Measurements from ENCODE around the gene ADRA1B.

ADRA1B gene

GRCh38 chr5:159915904-159916840 is at the start of gene ADRA1B:
Gene ADRA1B, plus strand, starts transcription at chr5:159916482. Its CDS starts 424 bp downstream, at chr5:159916906.
- ChIA-PET POLR2A (no interaction called here), CTCF (interaction anchor here (0.6 to 2.5 kb wide), 4 partner anchors 12 to 629 kb away, joined by 3 to 15 read pairs (median 6); no protein-coding TSS in a partner anchor)
- peak; percentile 52 for TF ChIP-seq CTCF (IDR thresholded peaks at IDR 0.05; ENCODE audit: control extremely low read depth, extremely low read depth, low read depth, missing control alignments)
- DNase-seq (ENCODE audit: extremely low spot score), result peak; percentile 77

GRCh38 chr5:159873680-159874079 is 42.6 kb upstream of the ADRA1B start:
- CTCF ChIA-PET, result no interaction called here
- no peak for DNase-seq (ENCODE audit: extremely low spot score)
- POLR2A ChIA-PET, result no interaction called here
- TF ChIP-seq CTCF (IDR thresholded peaks at IDR 0.05; ENCODE audit: control extremely low read depth, extremely low read depth, low read depth, missing control alignments), result no peak

GRCh38 chr5:159874263-159874662 is 42.0 kb upstream of the ADRA1B start:
- POLR2A ChIA-PET, result no interaction called here
- CTCF ChIA-PET, result interaction anchor here (1.6 to 1.7 kb wide), 2 partner anchors 8 to 10 kb away, joined by 5 read pairs; no protein-coding TSS in a partner anchor
- TF ChIP-seq CTCF (IDR thresholded peaks at IDR 0.05; ENCODE audit: control extremely low read depth, extremely low read depth, low read depth, missing control alignments), result no peak
- DNase-seq (ENCODE audit: extremely low spot score), result no peak

GRCh38 chr5:159877016-159877415 is 39.3 kb upstream of the ADRA1B start:
- ChIA-PET CTCF (interaction anchor here (1.5 kb wide), 1 partner anchor 9 kb away, joined by 4 read pairs; no protein-coding TSS in a partner anchor), POLR2A (no interaction called here)
- TF ChIP-seq CTCF (IDR thresholded peaks at IDR 0.05; ENCODE audit: control extremely low read depth, extremely low read depth, low read depth, missing control alignments), result no peak
- DNase-seq (ENCODE audit: extremely low spot score), result no peak

DNA sequence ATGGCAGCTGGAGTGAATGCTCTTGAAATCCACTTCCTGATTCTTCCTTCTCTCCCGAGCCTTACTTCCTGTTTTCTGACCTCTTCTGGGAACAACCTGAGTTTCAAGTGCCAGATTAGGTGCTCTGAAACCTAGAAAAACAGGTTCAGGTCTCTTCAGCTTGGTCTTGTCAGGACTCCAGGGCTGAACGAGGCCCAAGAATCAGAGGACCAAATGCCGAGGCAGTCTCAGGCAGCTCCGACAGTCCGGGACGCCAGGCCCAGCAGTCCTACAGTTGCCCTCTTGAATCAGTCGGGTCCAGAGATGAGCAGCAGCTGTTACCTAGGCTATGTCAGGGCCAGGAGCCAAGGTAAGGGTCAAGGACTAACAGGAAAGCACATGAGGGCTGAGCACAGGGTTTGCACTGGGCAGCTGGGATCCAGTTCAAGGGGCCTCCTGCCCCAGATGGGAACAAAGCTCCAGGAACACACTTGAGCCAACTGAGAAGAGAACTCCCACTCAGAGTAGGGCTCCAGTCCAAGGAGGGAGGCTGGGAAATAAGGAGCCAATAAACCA is 38.3 kb upstream of the ADRA1B start:
- ChIA-PET POLR2A (no interaction called here), CTCF (interaction anchor here (1.2 kb wide), 1 partner anchor 551 kb away, joined by 3 read pairs; no protein-coding TSS in a partner anchor)
- DNase-seq (ENCODE audit: extremely low spot score), result no peak
- no peak for TF ChIP-seq CTCF (IDR thresholded peaks at IDR 0.05; ENCODE audit: control extremely low read depth, extremely low read depth, low read depth, missing control alignments)

DNA sequence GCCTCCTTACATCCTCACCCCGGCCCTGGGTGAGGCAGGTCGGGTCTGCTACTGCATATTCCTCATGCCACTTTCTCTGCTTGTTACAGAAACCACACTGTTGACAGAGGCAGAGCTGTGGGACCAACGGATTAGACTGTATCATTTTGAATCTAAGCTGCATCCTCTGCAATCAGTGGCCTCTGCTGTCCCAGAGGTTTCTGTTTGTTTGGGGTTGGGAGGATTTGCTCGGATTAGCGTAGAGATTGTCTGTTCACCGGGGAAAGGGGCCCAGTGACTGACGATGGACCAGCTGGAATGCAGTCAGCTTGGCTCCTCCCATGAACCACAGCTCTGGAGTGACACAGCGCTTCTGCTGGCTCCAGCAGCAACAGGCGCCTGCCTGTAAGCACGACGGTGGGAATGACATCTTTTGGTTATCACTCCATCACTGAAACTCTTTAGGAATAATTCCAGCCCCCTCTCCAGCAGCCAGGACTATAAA is 37.3 kb upstream of the ADRA1B start:
- ChIA-PET CTCF (interaction anchor here (1.3 kb wide), 1 partner anchor 16 kb away, joined by 3 read pairs; no protein-coding TSS in a partner anchor), POLR2A (no interaction called here)
- DNase-seq (ENCODE audit: extremely low spot score), result no peak
- TF ChIP-seq CTCF (IDR thresholded peaks at IDR 0.05; ENCODE audit: control extremely low read depth, extremely low read depth, low read depth, missing control alignments), result no peak

Data from GM10248 (cell line).